SIG-M5 (cell line): ENCODE measurements around the gene TCHP.
"Not testable (repeated sequence)": the region's sequence is repeated elsewhere in the genome, so short reads cannot be mapped to it uniquely, and the experiment has no call there.

Experiments
- DNase-seq: peaks from one replicate; lab custom pipeline; 2025; lab: John Stamatoyannopoulos, UW

TCHP gene

DNA sequence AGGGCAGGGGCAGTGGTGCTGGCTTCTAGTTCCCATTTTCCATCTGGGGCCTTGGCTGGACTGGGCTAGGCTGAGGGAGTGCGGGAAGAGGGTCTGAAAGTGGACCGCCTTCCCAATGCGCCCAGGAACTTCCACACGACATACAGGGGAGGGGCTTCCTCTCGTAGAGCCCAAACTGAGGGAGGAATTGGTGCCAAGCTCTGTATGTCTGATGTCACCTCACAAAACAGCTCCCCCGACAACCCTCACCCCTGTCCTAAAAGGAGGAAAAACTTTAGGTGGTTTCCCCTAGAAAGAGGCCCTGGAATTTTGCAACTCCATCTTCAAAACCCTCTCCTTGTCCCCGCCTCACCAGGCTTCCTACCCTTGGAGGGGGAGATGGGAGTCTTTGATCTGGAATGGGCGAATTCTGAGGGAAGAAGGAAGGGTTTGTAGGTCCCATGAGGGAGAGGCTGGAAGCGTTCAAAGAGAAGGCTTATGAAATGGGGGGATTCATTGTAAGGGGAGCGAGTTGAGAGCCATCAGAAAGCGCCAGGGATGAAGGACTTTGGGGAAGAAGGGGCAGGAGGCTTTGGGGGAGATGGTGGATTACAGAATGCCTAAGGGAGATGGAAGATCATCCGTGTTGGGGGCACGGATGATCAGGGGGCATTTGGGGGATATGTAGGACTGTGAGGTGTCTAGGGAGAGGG lies 20.6 kb upstream of the TCHP start:
- no peak for DNase-seq

DNA sequence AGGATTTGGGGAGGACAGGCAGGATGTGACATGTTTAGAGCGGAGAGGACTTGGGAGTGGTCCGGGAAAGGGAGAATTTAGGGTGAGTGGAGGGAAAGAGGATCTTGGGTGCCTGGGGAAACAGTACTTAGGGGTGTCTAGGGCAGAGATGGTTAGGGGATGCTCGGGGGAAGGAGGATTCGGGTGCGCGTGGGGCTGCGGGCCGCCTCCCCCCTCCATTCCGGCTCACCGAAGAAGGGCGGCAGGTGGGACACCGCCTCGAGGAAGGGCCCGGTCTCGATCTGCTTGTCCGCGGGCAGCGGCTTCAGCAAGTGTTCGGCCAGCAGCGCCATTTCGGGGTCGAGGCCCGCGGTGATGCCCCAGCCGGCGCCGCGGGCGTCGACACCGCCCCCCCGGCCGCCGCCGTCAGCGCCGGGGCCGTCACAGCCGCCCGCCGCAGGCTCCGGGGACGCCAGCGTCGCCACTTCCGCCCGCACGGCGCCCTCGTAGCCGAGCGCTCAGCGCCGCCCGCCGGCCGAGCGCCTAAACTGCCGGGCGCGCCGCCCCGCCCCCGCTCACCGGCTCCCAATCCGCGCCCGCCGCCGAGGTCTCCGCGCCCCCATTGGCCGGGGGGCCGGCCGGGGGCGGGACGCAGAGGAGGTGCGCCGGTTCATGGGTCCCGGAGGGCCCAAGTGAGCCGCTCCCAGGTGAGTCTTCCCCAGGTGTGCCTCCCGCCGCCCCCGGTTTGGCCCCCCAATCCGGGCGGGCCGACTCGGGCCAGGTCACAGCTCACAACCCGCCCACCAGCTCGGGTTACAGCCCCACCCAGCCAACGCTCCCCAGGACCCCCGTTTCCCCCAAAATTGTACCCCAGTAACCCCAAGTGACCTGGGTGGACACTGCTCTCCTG lies 19.8 kb upstream of the TCHP start, which contains the start of gene GLTP:
TSS of gene GLTP (minus strand) at position 499 of the 889 bp plus-strand sequence. CDS start at position 332, 167 bp downstream.
- no peak for DNase-seq

DNA sequence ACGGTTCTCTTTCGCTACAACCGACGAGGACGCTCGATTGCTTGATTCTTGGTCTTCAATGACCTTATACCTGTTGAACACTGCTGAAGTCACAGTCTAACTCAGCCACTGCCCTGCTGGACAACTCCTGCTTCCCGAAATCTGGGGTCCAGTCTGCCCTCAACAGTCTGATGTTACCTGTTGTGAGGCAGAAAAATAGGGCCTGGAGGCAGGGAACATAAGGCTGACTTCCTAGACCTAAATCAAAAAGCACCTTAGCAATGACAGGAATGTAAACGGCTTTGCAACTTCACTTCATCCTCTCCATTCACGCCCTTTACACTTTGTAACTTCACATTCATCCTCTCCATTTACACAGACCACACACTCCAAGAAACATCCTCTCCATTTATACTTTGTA lies 19.1 kb upstream of the TCHP start:
- no peak for DNase-seq

DNA sequence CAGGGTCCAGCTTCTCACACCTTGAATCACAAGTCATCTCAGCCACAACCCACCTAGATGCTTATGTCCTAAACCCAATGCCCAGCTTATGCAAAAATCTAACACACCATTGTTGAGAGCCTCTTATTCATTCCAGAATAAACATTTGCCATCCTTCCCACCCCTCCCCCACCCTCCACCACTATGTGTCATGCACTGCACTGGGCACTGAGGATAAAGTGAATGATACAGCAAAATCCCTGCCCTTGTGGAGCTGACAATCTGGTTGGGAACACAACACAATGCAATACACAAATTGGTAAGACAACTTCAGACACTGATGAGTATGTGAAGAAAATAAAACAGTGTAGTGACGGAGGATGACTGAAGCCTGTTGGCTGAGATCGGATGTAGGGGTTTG lies 18.3 kb upstream of the TCHP start:
- DNase-seq, result no peak

DNA sequence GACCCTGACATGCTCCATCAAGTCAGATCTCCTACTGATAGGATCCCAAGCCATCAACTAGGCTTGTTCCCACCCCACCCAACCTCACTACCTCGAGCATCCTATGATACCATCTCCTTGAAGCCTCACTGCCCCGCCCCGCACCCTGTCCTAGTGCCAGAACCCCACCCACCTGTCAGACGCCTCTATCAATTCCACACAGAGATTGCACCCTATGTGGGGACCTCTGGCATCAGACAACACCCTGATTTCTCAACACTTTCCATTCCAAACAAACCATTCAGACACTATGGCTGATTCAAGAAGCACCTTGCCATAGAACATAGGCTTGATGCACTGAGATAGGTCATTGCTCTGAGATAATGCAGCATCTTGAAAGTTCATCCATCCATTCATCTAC lies 16.6 kb upstream of the TCHP start:
- DNase-seq, result no peak

DNA sequence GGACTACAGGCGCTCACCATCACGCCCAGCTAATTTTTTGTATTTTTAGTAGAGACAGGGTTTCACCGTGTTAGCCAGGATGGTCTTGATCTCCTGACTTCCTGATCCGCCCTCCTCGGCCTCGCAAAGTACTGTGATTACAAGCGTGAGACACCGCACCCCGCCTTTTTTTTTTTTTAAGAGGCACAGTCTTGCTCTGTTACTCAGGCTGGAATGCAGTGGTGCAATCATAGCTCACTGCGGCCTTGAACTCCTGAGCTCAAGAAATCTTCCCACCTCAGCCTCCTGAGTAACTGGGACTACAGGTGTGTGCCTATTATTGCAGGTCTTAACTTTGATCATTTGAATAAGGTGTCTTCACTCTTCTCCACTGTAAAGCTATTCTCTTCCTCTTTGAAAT lies 14.5 kb upstream of the TCHP start:
- no peak for DNase-seq

DNA sequence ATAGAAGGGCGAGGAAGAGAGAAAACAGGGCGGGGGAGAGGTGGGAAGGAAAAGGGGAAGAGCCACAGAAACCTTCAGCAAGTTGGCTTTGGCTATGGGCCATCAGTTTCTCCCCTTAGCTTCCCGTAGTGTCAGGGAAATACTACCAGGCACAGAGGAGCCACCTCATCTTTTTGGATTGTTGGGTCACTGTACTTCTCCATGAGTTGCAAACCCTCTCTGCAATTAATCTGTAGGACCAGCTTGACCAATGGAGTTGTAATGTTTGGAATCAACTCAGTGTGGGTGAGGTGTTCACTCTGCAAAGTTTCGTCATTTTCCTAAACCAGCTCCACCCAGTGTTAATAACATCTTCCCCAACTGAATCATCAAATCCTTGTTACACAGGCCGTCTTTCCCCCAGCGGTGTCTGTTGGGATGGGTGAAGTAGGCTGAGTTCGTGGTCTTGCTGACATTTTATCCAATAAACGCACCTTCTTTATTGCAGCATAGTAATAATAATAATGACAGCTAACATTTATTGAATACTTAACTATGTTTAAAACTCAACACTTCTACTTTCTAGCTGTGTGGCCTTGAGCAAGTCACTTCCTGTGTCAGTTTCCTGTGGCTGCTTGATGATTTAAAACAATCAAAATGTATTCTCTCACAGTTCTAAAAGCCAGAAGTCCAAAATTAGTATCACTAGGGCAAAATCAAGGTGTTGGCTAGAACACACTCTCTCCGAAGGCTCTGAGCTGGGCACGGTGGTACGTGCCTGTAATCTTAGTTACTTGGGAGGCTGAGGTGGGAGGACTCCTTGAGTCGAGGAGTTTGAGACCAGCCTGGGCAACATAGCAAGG lies 11.7 kb upstream of the TCHP start:
- DNase-seq, result no peak

DNA sequence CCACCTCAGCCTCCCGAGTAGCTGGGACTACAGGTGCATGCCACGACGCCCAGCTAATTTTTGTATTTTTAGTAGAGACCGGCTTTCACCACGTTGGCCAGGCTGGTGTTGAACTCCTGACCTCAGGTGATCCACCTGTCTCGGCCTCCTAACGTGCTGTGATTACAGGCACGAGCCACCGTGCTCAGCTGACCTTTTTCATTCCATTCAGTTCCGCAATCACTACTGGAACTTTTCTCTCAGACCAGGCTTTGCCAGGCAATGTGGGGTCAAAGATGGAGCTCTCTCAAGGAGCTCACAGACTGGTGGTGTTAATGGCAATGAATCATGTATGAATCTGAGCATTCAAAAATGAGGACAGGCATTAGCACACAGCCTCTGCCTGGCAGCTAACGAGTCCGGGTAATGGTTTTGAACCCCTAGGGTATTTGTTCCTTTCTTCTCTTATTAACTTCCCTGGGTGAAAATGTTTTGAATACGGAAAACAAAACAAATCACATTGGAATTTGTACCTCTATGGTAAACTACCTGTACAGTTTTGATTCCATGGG lies 9.4 kb upstream of the TCHP start:
- DNase-seq, result no peak

DNA sequence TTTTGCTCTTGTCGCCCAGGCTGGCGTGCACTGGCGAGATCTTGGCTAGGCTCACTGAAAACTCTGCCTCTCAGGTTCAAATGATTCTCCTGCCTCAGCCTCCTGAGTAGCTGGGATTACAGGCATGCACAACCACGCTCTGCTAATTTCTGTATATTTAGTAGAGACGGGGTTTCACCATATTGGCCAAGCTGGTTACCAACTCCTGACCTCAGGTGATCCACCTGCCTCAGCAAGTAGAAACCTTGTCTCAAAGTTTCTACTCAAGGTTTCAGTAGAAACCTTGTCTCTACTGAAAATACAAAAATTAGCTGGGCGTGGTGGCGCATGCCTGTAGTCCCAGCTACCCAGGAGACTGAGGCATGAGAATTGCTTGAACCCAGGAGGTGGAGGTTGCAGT lies 8.3 kb upstream of the TCHP start:
- DNase-seq, result not testable (repeated sequence)

DNA sequence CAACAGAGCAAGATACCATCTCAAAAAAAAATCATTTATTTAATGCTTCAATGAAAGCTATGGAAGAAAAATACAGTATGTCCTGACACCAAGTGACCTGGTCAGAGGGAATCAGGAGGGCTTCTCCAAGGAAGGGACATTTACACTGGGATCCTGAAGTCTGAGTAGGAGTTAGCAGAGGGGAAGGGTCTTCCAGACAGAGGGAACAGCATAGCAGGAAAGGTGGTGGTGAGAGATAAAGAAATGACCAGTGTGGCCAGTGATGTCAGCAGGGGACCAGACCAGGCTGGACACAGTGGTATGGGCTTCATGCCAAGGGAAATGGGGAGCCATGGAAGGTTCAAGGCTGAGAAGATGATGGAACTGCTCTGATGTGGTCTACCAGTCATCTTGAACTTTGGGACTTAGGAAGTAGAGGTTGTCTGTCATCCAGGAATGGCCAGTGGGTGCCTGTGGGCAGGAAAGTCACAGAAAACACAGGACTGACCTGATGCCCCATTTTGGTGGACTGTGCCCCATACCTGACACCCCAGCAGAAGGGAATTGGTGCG lies 7.8 kb upstream of the TCHP start:
- no peak for DNase-seq

DNA sequence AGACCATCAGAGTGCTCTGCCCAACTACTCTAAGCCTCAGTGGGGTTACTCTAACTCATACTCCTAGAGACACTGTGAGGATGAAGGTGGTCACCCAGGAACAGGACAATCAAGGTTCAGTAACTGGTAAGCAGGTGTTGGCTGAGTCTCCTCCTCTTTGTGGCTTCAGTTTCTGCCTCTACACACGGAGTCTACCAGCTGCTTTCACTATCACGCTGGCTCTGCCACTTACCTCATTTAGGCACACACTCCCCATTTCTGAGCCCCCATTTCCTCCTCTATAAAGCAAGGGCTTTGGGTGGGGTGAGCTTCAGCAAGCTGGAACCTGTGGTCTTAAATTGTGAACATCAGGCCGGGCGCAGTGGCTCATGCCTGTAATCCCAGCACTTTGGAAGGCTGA lies 7.3 kb upstream of the TCHP start:
- DNase-seq, result no peak

DNA sequence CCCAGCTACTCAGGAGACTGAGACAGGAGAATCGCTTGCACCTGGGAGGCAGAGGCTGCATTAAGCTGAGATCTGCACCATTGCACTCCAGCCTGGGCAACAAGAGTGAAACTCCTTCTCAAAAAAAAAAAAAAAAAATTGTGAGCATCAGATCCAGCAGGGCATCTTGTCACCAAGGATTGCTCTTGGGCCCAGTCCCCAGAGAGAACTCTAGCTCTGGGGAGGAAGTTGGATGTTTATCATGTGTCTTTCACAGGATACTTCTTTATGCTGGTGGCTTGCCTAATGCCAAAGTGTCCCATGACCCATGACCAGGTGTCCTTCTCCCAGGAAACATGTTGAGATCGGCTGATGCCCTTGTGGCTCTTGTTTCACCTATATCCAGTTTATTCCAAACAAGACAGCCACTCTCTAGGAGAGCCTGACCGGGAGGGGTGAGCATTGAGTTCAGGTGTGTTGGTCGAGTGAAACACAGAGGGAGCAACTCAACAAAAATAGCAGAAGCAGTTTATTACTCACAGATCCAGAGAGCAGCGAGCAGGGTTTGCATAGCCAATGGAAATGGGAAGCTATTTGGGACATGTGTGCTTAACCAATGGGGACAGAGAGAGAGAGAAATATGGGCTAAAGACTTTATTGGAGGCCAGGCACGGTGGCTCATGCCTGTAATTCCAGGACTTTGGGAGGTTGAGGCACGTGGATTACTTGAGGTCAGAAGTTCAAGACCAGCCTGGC lies 6.6 kb upstream of the TCHP start:
- no peak for DNase-seq

DNA sequence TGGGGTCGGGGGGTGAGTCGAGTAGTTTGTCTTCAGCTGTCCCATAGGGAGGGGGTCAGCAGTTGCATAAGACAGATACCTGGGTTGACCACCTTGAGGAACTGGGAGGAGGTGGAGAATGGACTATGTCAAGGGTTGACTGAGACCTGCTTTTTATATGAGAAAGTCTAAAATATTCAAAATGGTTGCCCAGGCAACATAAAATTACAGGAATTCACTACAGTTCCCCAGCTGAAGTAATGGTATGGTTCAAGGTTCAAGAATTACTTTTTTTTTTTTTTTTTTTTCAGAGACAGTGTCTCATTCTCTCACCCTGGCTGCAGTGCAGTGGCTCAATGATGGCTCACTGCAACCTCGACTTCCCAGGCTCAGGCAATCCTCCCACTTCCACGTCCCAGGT lies 5.1 kb upstream of the TCHP start:
- DNase-seq, result no peak

DNA sequence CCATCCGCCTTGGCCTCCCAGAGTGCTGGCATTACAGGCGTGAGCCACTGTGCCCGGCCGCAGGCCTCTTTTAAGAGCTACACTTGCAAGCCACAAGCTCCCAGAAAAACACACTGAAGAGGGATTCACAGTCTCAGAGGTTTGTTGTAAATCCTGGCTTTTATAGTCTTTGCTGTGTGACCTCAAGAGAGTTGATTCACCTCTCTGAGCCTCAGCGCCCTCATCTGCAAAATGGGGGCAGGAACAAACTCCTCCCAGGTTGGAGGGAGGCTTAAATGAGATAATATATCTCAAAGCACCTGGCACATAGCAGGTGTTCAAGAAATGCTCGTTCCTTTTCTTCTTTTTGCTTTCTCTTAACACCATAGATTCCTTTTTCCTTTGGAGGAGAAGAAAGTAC lies 3.9 kb upstream of the TCHP start:
- DNase-seq, result no peak

DNA sequence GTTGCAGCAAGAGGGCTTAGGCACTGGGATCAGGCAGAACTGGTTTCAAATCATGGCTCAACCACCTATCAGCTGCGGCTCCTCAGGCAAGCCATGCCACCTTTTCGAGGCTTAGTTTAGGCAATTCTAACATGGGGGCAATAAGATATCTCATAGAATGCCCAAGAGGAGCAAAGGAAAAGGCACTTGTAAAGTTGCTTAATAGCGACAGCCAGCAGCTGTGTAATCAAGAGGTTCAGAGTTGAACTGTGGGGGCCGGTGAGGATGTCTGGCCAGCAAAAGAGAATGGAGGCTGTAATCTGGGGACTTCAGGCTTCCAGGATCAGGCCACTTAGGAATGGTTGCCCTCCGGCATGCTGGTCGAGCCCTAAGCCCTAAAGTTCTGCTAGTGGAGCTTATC lies 3.0 kb upstream of the TCHP start:
- DNase-seq, result no peak

DNA sequence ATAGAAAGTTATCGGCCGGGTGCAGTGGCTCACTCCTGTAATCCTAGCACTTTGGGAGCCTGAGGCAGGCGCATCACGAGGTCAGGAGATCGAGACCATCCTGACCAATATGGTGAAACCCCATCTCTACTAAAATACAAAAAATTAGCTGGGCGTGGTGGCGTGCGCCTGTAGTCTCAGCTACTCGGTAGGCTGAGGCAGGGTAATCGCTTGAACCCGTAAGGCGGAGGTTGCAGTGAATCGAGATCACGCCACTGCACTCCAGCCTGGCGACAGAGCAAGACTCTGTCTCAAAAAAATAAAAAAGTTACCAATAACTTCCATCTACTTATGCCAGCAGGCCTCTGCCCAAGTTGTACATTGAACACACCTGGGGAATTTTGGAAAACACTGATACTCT lies 729 bp upstream of the TCHP start:
- DNase-seq, result not testable (repeated sequence)

DNA sequence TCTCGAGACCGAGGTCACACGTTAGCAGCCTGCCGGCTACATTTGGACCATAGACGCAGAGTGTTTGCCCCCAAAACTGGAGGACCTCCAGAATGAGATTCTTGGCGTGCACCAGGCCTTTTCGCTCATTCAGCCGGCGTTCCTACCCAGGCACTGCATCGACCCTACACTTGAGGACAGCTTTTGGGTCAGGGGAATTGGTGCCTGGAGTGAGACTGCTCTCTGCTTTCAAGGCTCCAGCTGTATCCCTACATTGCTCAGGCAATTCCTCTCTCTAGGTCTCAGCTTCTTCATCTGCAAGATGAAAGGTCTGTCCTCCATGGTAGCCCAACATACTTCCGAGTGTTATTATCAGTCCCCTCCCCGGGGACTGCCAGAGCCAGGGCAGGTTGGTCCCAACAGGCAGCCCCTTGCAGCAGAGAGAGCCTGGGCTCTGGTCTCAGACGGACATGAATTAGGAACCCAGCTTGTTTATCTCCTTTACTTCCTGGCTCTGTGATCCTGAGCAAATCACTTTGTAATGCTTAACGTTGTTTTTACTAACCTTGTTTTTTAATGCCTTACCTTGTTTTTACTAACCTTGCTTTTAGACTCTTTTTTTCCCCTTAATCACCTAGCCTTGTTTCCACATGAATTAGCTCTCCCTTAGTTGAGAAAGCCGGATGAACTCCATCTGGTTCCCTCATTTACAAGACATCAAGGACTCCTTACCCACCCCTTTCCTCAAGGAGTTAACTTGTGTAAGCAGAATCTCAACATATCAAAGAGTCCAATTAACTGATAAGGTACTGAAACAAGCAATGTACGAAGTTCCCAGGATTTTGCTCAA lies 892 bp downstream of the TCHP start:
- no peak for DNase-seq

DNA sequence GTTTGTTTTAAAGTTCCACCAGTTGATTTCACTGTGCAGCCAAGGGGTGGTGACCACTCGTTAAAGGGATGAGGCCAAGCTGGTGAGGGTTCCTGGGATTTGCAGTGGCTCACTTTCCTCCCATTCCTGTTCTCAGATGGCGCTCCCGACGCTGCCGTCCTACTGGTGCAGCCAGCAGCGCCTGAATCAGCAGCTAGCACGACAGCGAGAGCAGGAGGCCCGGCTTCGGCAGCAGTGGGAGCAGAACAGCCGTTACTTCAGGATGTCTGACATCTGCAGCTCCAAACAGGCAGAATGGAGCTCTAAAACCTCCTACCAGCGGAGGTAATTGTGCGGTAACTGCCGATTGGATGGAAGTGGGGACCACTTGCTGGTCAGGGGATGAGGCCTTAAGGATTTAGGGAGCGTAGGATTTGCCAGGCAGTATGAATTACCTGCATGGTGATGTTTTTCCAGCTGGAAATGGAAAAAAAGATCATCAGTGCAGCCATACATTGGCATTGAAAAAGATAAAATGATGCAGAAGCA lies 2.9 kb downstream of the TCHP start:
- DNase-seq, result no peak

DNA sequence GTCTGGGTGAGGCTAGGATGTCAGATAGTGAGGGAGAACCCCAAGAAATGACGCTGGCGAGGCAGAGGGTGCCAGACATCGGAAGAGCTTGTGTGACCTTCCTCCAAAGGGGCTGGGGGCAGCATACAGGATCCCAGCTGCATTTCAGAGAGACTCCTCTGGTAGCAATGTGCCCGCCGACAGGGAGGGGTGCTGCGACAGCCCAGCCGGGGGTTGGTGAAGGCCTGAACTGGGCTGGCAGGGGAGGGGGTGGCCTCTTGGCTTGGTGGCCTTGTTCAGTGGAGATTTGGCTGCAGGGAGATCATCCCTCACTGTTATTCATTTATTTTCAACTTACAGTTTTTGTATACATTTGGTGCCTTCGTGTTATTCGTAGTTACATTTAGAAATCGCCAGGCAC lies 5.2 kb downstream of the TCHP start:
- no peak for DNase-seq
